OCI-LY7 (cell line): ENCODE results near the gene ABCC3. TPM values are rescaled to one million over a fixed set of nuclear protein-coding genes. Genes with fewer than 3 reads are reported as not detected.

Experiments
- BruUV-seq: library from RNA; stranded (reverse); fragments of 400-500 nt; replicated peaks from 2 replicates; lab custom pipeline; 2021; lab: Mats Ljungman, UMichigan
- CTCF ChIA-PET: fragments of 300-600 bp; sonication (Branson Sonifier 250); formaldehyde crosslinking; loops from one replicate; lab custom pipeline; 2022; ENCODE audit warnings: antibody characterized with exemption; ENCODE audit not compliant: unreplicated experiment; lab: Charles Lee
- POLR2A ChIA-PET: fragments of 300-600 bp; sonication (Branson Sonifier 250); formaldehyde crosslinking; loops from one replicate; lab custom pipeline; 2022; ENCODE audit warnings: antibody characterized with exemption; lab: Charles Lee
- DNase-seq: peaks from one replicate; pipeline ENCODE4 v3.0.0-alpha.2; 2015; ENCODE audit warnings: low spot score
- H2AFZ ChIP-seq: fragments of 200-600 bp; sonication (generic), shearing (Covaris generic); 2 replicates; pipeline ENCODE4 v1.6.1; 2014; ENCODE audit warnings: mild to moderate bottlenecking, antibody characterized with exemption, low read length, moderate library complexity
- H3K27ac ChIP-seq: fragments of 200-600 bp; sonication (generic); 2 replicates; pipeline ENCODE4 v1.5.1; 2014; ENCODE audit warnings: mixed run types, low read depth, mild to moderate bottlenecking, moderate library complexity, low read length, inconsistent platforms; ENCODE audit not compliant: poor library complexity, severe bottlenecking
- H3K36me3 ChIP-seq: fragments of 200-600 bp; sonication (generic); 2 replicates; pipeline ENCODE4 v1.6.1; 2014; ENCODE audit warnings: mild to moderate bottlenecking, antibody characterized with exemption, low read length, moderate library complexity, mixed read lengths; ENCODE audit not compliant: insufficient read depth
- H3K4me1 ChIP-seq: fragments of 200-600 bp; sonication (generic); 2 replicates; pipeline ENCODE4 v1.5.1; 2014; ENCODE audit warnings: mild to moderate bottlenecking, low read length; ENCODE audit not compliant: insufficient read depth, poor library complexity, severe bottlenecking
- H3K4me2 ChIP-seq: fragments of 200-600 bp; sonication (generic); 2 replicates; pipeline ENCODE4 v1.6.1; 2014; ENCODE audit warnings: mild to moderate bottlenecking, low read length
- H3K4me3 ChIP-seq: fragments of 200-600 bp; sonication (generic); 2 replicates; pipeline ENCODE4 v1.5.1; 2014; ENCODE audit warnings: mild to moderate bottlenecking, low read depth, low read length; ENCODE audit not compliant: poor library complexity, severe bottlenecking
- H3K79me2 ChIP-seq: fragments of 200-600 bp; sonication (generic); 2 replicates; pipeline ENCODE4 v1.6.1; 2016; ENCODE audit warnings: low read depth, mild to moderate bottlenecking, low read length, moderate library complexity, mixed read lengths; ENCODE audit not compliant: insufficient read depth
- H3K9me2 ChIP-seq: fragments of 200-600 bp; sonication (generic); 2 replicates; pipeline ENCODE4 v1.6.1; 2016; ENCODE audit warnings: mild to moderate bottlenecking, low read length, mixed read lengths; ENCODE audit not compliant: insufficient read depth
- H3K9me3 ChIP-seq: fragments of 200-600 bp; sonication (generic); 2 replicates; pipeline ENCODE4 v1.6.1; 2014; ENCODE audit warnings: mild to moderate bottlenecking, mixed run types, low read length, mixed read lengths
- H4K20me1 ChIP-seq: fragments of 200-600 bp; sonication (generic); 2 replicates; pipeline ENCODE4 v1.6.1; 2014; ENCODE audit warnings: mild to moderate bottlenecking, antibody characterized with exemption, low read length, moderate library complexity, mixed read lengths; ENCODE audit not compliant: insufficient read depth
- CTCF ChIP-seq: fragments of 200-600 bp; sonication (generic); conservative IDR thresholded peaks from 2 replicates; pipeline ENCODE4 v1.5.1; 2014; ENCODE audit warnings: mild to moderate bottlenecking, antibody characterized with exemption, low read length, moderate library complexity, mixed read lengths
- EZH2phosphoT487 ChIP-seq: fragments of 200-600 bp; sonication (generic); IDR thresholded peaks from 2 replicates; pipeline ENCODE4 v1.6.1; 2018; ENCODE audit warnings: low read depth, borderline replicate concordance, mild to moderate bottlenecking, mixed run types, antibody characterized with exemption, low read length, moderate library complexity, mixed read lengths
- intact Hi-C: fragments of 100-400 bp; cut with micrococcal nuclease; formaldehyde crosslinking; loops from one replicate; pipeline ENCODE4 v1.10.0; 2022; ENCODE audit not compliant: unreplicated experiment
- total RNA-seq, 2 experiments: library from RNA; depleted of rRNA in 1 of 2; stranded (reverse); fragments of >200 nt in 1 of 2; shearing (Covaris generic) in 1 of 2; gene quantifications; 2 replicates each; pipeline ENCODE4 v1.2.3, GENCODE V29; 2014 to 2022

The ABCC3 gene
- total RNA-seq, 2 experiments from 2014 or later, result not detected

- no peaks in the 10 kb centered on the region for H3K9me3 ChIP-seq
- ChIA-PET POLR2A (interaction anchor here (1.2 kb wide), 1 partner anchor 38 kb away, joined by 3 read pairs; no protein-coding TSS in a partner anchor), CTCF (no interaction called here)
- H2AFZ ChIP-seq, result no peak overlapping the region
- DNase-seq, result no peak
- no peak overlapping the region for H3K27ac ChIP-seq
- intact Hi-C loops, result no loop called here
- H3K79me2 ChIP-seq, result no peaks in the 10 kb centered on the region
- TF ChIP-seq EZH2phosphoT487, result no peak
- TF ChIP-seq CTCF, result no peak
- no peaks in the 10 kb centered on the region for H4K20me1 ChIP-seq
- peak overlapping the region; percentile 13; the same call in 1 of the 2 replicates for H3K4me2 ChIP-seq
- BruUV-seq, result no TSS peak
- no peaks in the 10 kb centered on the region for H3K36me3 ChIP-seq
- no peak overlapping the region for H3K4me3 ChIP-seq
- H3K9me2 ChIP-seq, result no peaks in the 10 kb centered on the region
- peaks cover 8% of the 10 kb centered on the region for H3K4me1 ChIP-seq
These were observed 26.7 kb downstream of the ABCC3 start for GRCh38 chr17:50661348-50661747.

GRCh38 chr17:50661795-50662391 lies 27.2 kb downstream of the ABCC3 start:
- H3K79me2 ChIP-seq, result no peaks in the 10 kb centered on the region
- intact Hi-C loops, result no loop called here
- peaks cover 8% of the 10 kb centered on the region for H3K4me1 ChIP-seq
- H3K9me3 ChIP-seq, result no peaks in the 10 kb centered on the region
- no peak overlapping the region for H3K27ac ChIP-seq
- no peaks in the 10 kb centered on the region for H3K36me3 ChIP-seq
- peak overlapping the region; percentile 13; the same call in 1 of the 2 replicates for H3K4me2 ChIP-seq
- no peaks in the 10 kb centered on the region for H4K20me1 ChIP-seq
- no peaks in the 10 kb centered on the region for H3K9me2 ChIP-seq
- BruUV-seq, result no TSS peak
- no peak overlapping the region for H2AFZ ChIP-seq
- ChIA-PET CTCF (interaction anchor here (0.5 kb wide), 1 partner anchor 506 kb away, joined by 5 read pairs; no protein-coding TSS in a partner anchor), POLR2A (no interaction called here)
- DNase-seq, result peak; percentile 9
- TF ChIP-seq EZH2phosphoT487, result no peak
- H3K4me3 ChIP-seq, result no peak overlapping the region

- TF ChIP-seq CTCF (no peak), EZH2phosphoT487 (no peak)
- CTCF ChIA-PET, result no interaction called here
- Histone ChIP-seq H4K20me1 (no peaks in the 10 kb centered on the region), H3K9me2 (no peaks in the 10 kb centered on the region), H3K4me3 (no peak overlapping the region), H2AFZ (no peak overlapping the region), H3K36me3 (no peaks in the 10 kb centered on the region), H3K27ac (no peak overlapping the region), H3K9me3 (no peaks in the 10 kb centered on the region), H3K79me2 (no peaks in the 10 kb centered on the region), H3K4me2 (no peak overlapping the region), H3K4me1 (peaks cover 8% of the 10 kb centered on the region)
- intact Hi-C loops, result no loop called here
- BruUV-seq, result no TSS peak
- POLR2A ChIA-PET, result no interaction called here
- DNase-seq, result no peak
These were observed 28.0 kb downstream of the ABCC3 start for GRCh38 chr17:50662632-50663225.
